Endothelial cell of umbilical vein (primary cell): ENCODE data around the gene ATP1A4. TPM values are rescaled to one million over a fixed set of nuclear protein-coding genes. Genes with fewer than 3 reads are reported as not detected.

Experiments used
- BruUV-seq: library from RNA; stranded (reverse); fragments of 400-500 nt; replicated peaks from 2 replicates; lab custom pipeline; 2021; lab: Mats Ljungman, UMichigan
- CTCF ChIA-PET: fragments of 300-600, 350-600 bp; sonication (Branson Sonifier 250); formaldehyde crosslinking; loops from one replicate; lab custom pipeline; 2021; ENCODE audit warnings: antibody characterized with exemption, inconsistent platforms; lab: Charles Lee
- POLR2A ChIA-PET: fragments of 300-600, 350-600 bp; sonication (Branson Sonifier 250); formaldehyde crosslinking; loops from one replicate; lab custom pipeline; 2021; ENCODE audit warnings: antibody characterized with exemption, inconsistent platforms; lab: Charles Lee
- DNase-seq: peaks from one replicate; pipeline ENCODE4 v3.0.0-alpha.2; 2011; ENCODE audit warnings: low read depth, low spot score
- FAIRE-seq: peaks from 2 replicates; lab custom pipeline; 2011; peaks lifted over from hg19 to GRCh38; lab: Jason Lieb, UNC
- H2AFZ ChIP-seq: 2 replicates; pipeline ENCODE4 v1.6.0; 2012; ENCODE audit warnings: low read depth, low read length, control low read depth, inconsistent platforms
- H3K27ac ChIP-seq: 2 replicates; pipeline ENCODE4 v1.5.1; 2011; ENCODE audit warnings: low read depth, mild to moderate bottlenecking, control low read depth, low read length, moderate library complexity; ENCODE audit not compliant: insufficient read depth
- H3K27me3 ChIP-seq, 2 experiments: 2 replicates each; pipeline versions ENCODE4 v1.6.0 to v1.6.1; 2011; ENCODE audit warnings: low read length in 2 of 2, mixed read lengths in 1 of 2; ENCODE audit not compliant: control insufficient read depth in 2 of 2, insufficient read depth in 2 of 2
- H3K36me3 ChIP-seq, 2 experiments: 2 replicates in 1 of 2; 3 replicates in 1 of 2; pipeline ENCODE4 v1.5.1; 2011; ENCODE audit warnings: low read length in 2 of 2, mild to moderate bottlenecking in 1 of 2, moderate library complexity in 1 of 2; ENCODE audit not compliant: control insufficient read depth in 2 of 2, insufficient read depth in 2 of 2; ENCODE audit errors: extremely low read depth in 1 of 2
- H3K4me1 ChIP-seq: 3 replicates; pipeline ENCODE4 v1.5.1; 2011; ENCODE audit warnings: mild to moderate bottlenecking, low read length; ENCODE audit not compliant: control insufficient read depth, insufficient read depth; ENCODE audit errors: extremely low read depth
- H3K4me2 ChIP-seq: 2 replicates; pipeline ENCODE4 v1.6.1; 2011; ENCODE audit warnings: low read length, control low read depth, mixed read lengths; ENCODE audit not compliant: insufficient read depth
- H3K4me3 ChIP-seq, 3 experiments: fragments of 200-600 bp in 1 of 3; sonication (generic), shearing (Covaris generic) in 1 of 3; replicated peaks in 1 of 3; 2 replicates each; pipeline ENCODE4 v1.5.1; 2011 to 2016; ENCODE audit warnings: control low read depth in 3 of 3, low read length in 3 of 3, mild to moderate bottlenecking in 2 of 3, inconsistent platforms in 1 of 3, low read depth in 1 of 3, moderate library complexity in 1 of 3; ENCODE audit not compliant: insufficient read depth in 1 of 3
- H3K79me2 ChIP-seq: 2 replicates; pipeline ENCODE4 v1.6.0; 2012; ENCODE audit warnings: low read length, inconsistent platforms; ENCODE audit not compliant: control insufficient read depth, insufficient read depth
- H3K9ac ChIP-seq: replicated peaks from 2 replicates; pipeline ENCODE3; 2011; ENCODE audit warnings: low read length, control low read depth; ENCODE audit not compliant: insufficient read depth; ENCODE audit errors: extremely low read depth
- H3K9me1 ChIP-seq: replicated peaks from 3 replicates; pipeline ENCODE4 v1.6.0; 2011; ENCODE audit warnings: mild to moderate bottlenecking, low read length; ENCODE audit not compliant: control insufficient read depth, insufficient read depth; ENCODE audit errors: extremely low read depth
- H3K9me3 ChIP-seq: replicated peaks from 2 replicates; pipeline ENCODE4 v1.5.1; 2012; ENCODE audit warnings: low read length, inconsistent platforms; ENCODE audit not compliant: control insufficient read depth, insufficient read depth
- H4K20me1 ChIP-seq: replicated peaks from 2 replicates; pipeline ENCODE3; 2011; ENCODE audit warnings: mild to moderate bottlenecking, low read length; ENCODE audit not compliant: control insufficient read depth, insufficient read depth; ENCODE audit errors: extremely low read depth
- CTCF ChIP-seq, 2 donors: IDR thresholded peaks; 1 replicate in 1 of 2; 2 replicates in 1 of 2; pipeline ENCODE4 v1.5.1; 2011; ENCODE audit warnings: low read length in 2 of 2, mild to moderate bottlenecking in 2 of 2, moderate library complexity in 2 of 2, control low read depth in 1 of 2, inconsistent platforms in 1 of 2, low read depth in 1 of 2; ENCODE audit not compliant: insufficient read depth in 1 of 2; ENCODE audit errors: extremely low read depth in 1 of 2
- EZH2 ChIP-seq: IDR thresholded peaks from 2 replicates; pipeline ENCODE4 v1.6.1; 2012; ENCODE audit warnings: borderline replicate concordance, low read depth, mild to moderate bottlenecking, moderate library complexity, low read length, inconsistent platforms; ENCODE audit not compliant: severe bottlenecking
- FOS ChIP-seq: IDR thresholded peaks from 2 replicates; pipeline ENCODE4 v1.6.1; 2011; ENCODE audit warnings: mild to moderate bottlenecking, low read length, moderate library complexity, borderline replicate concordance; ENCODE audit not compliant: insufficient read depth
- GATA2 ChIP-seq: IDR thresholded peaks from 2 replicates; pipeline ENCODE4 v1.7.0; 2011; ENCODE audit warnings: low read depth, mild to moderate bottlenecking, moderate library complexity, mixed read lengths, low read length; ENCODE audit not compliant: insufficient read length, insufficient read depth
- JUN ChIP-seq: IDR thresholded peaks from 2 replicates; pipeline ENCODE4 v1.6.1; 2011; ENCODE audit warnings: borderline replicate concordance, low read depth; ENCODE audit not compliant: insufficient read length, insufficient read depth
- MAX ChIP-seq: IDR thresholded peaks from 2 replicates; pipeline ENCODE4 v1.6.1; 2011; ENCODE audit not compliant: insufficient read depth, insufficient read length
- MYC ChIP-seq: IDR thresholded peaks from one replicate; pipeline ENCODE4 v1.6.1; 2011; ENCODE audit warnings: mild to moderate bottlenecking, low read depth, low read length
- POLR2A ChIP-seq: IDR thresholded peaks from 2 replicates; pipeline ENCODE4 v1.6.1; 2012; ENCODE audit warnings: low read depth, mild to moderate bottlenecking, control low read depth, low read length
- POLR2AphosphoS5 ChIP-seq: IDR thresholded peaks from 2 replicates; pipeline ENCODE4 v1.6.1; 2012; ENCODE audit warnings: low read depth, mild to moderate bottlenecking, control low read depth, low read length, moderate library complexity; ENCODE audit not compliant: insufficient read depth
- dilution Hi-C: fragments of 300-500 bp; cut with MboI; formaldehyde crosslinking; loops from one replicate; pipeline ENCODE4 v1.15.0; 2019; ENCODE audit warnings: low sequenced_read_pairs; ENCODE audit not compliant: extremely low pct_ligation_motif_present
- intact Hi-C: fragments of 100-400 bp; cut with micrococcal nuclease; formaldehyde crosslinking; loops from one replicate; pipeline ENCODE4 v1.10.0; 2022
- polyA plus RNA-seq, 4 experiments: library from polyadenylated mRNA; depleted of rRNA in 3 of 4; stranded (reverse) in 3 of 4; unstranded in 1 of 4; fragments of >200 nt; gene quantifications; 2 replicates each; pipeline versions ENCODE4 v1.2.1 to v1.2.3, GENCODE V29; 2011 to 2012; ENCODE audit warnings: missing spikeins in 1 of 4
- total RNA-seq: library from RNA; stranded (reverse); gene quantifications from 2 replicates; pipeline ENCODE4 v1.2.3, GENCODE V29; 2021

Gene ATP1A4
- total and polyA plus RNA-seq, 2 donors (not counting 3 experiments of a cell fraction or from before 2014, with no cell fraction given): not detected

- ChIA-PET POLR2A (no interaction called here), CTCF (interaction anchor here (1.1 to 1.6 kb wide), 3 partner anchors 37 to 220 kb away, joined by 3 to 4 read pairs (median 3); no protein-coding TSS in a partner anchor)
- Histone ChIP-seq H3K9ac (no peak overlapping the region), H3K4me3 (no peak overlapping the region), H3K4me2 (no peak overlapping the region), H3K36me3 (no peaks in the 10 kb centered on the region), H3K27ac (no peak overlapping the region), H2AFZ (no peak overlapping the region), H4K20me1 (no peaks in the 10 kb centered on the region), H3K9me1 (no peaks in the 10 kb centered on the region), H3K4me1 (no peaks in the 10 kb centered on the region), H3K79me2 (no peaks in the 10 kb centered on the region), H3K27me3 (peaks cover 10 to 13% of the 10 kb centered on the region in 2 experiments), H3K9me3 (no peaks in the 10 kb centered on the region)
- FAIRE-seq (no peak), DNase-seq (no peak)
- intact Hi-C loops: no loop called here
- TF ChIP-seq MAX (no peak), FOS (no peak), JUN (no peak), POLR2AphosphoS5 (no peak), GATA2 (no peak), POLR2A (no peak), MYC (no peak), EZH2 (no peak), CTCF (IDR thresholded peaks at IDR 0.05; ENCODE audit: extremely low read depth in 1 of 2, insufficient read depth in 1 of 2, low read depth in 1 of 2, low read length in 2 of 2) (no peak)
- dilution Hi-C loops: no loop called here
- no TSS peak for BruUV-seq
Observed at GRCh38 chr1:160156361-160156760, 5.0 kb downstream of the ATP1A4 start.
